Stomach (tissue), 9 donors: Measurements from ENCODE around the gene NDST1. TPM values are rescaled to one million over a fixed set of nuclear protein-coding genes. Genes with fewer than 3 reads are reported as not detected.

ENCODE experiments used
- DNase-seq, 2 donors: peaks; one replicate each; pipeline versions ENCODE4 v3.0.0 to v3.0.0-alpha.2; 2013 to 2019
- H3K27ac ChIP-seq, 5 donors: fragments of 200-600 bp in 4 of 5; sonication (generic) in 4 of 5; one replicate each; pipeline ENCODE4 v1.5.1; 2013 to 2019; ENCODE audit warnings: mild to moderate bottlenecking in 1 of 5, moderate library complexity in 1 of 5
- H3K27me3 ChIP-seq, 3 donors: fragments of 200-600 bp; sonication (generic); one replicate each; pipeline ENCODE4 v1.5.1; 2017 to 2019; ENCODE audit warnings: mixed run types in 1 of 3
- H3K36me3 ChIP-seq, 4 donors: fragments of 200-600 bp; sonication (generic); 1 replicate in 3 of 4; 2 replicates in 1 of 4; pipeline ENCODE4 v1.5.1; 2016 to 2019
- H3K4me1 ChIP-seq, 4 donors: fragments of 200-600 bp; sonication (generic); one replicate each; pipeline ENCODE4 v1.5.1; 2016 to 2019
- H3K4me3 ChIP-seq, 4 donors: fragments of 200-600 bp; sonication (generic) in 3 of 4; one replicate each; pipeline ENCODE4 v1.5.1; 2016 to 2019; ENCODE audit warnings: mild to moderate bottlenecking in 1 of 4
- H3K9me3 ChIP-seq, 4 donors: fragments of 200-600 bp; sonication (generic); one replicate each; pipeline ENCODE4 v1.5.1; 2016 to 2019
- CTCF ChIP-seq, 7 experiments: fragments of 450-650 bp in 4 of 7; fragments of 200-600 bp in 3 of 7; sonication (generic) in 3 of 7; IDR thresholded peaks; one replicate each; pipeline ENCODE4 v1.5.1; 2016 to 2019; ENCODE audit warnings: antibody characterized with exemption in 7 of 7, control low read depth in 2 of 7, mild to moderate bottlenecking in 1 of 7
- EP300 ChIP-seq: sonication (generic); formaldehyde crosslinking; IDR thresholded peaks from one replicate; pipeline ENCODE4 v1.6.1; 2017; ENCODE audit warnings: antibody characterized with exemption
- POLR2A ChIP-seq, 4 donors: fragments of 450-650 bp; IDR thresholded peaks; one replicate each; pipeline ENCODE4 v1.6.1; 2016; ENCODE audit warnings: antibody characterized with exemption in 4 of 4, control low read depth in 2 of 4, mild to moderate bottlenecking in 1 of 4, moderate library complexity in 1 of 4
- POLR2AphosphoS5 ChIP-seq, 3 donors: sonication (generic); formaldehyde crosslinking; IDR thresholded peaks; one replicate each; pipeline ENCODE4 v1.6.1; 2016; ENCODE audit warnings: antibody characterized with exemption in 3 of 3
- WGBS, 5 donors: extraction: QIAGEN DNeasy Blood & Tissue Kit in 3 of 5; methylation state at CpG; one replicate each; pipeline versions ENCODE4 v1.1.5 to v1.1.7; 2013 to 2018; 5-methylcytosine and 5-hydroxymethylcytosine counted together
- intact Hi-C: fragments of 100-400 bp; cut with DNase I; formaldehyde crosslinking; loops from one replicate; pipeline ENCODE4 v1.15.1; 2023; ENCODE audit warnings: low total_unique reads
- polyA plus RNA-seq, 3 donors: library from polyadenylated mRNA; stranded (reverse); fragments of 200-250 nt; gene quantifications; one replicate each; pipeline ENCODE4 v1.2.3, GENCODE V29; 2013
- total RNA-seq, 5 donors: library from RNA; depleted of rRNA; stranded (reverse); fragments of >200 nt; gene quantifications; one replicate each; pipeline versions ENCODE4 v1.1.0 to v1.2.3, GENCODE V29; 2014 to 2016
- donor health status: healthy with polysubstance abuse.
- donor health status: Bipolar disorder and iron deficiency.
- donor health status: healthy.

Gene NDST1
- total and polyA plus RNA-seq, 8 donors = 6.4 to 32.9 (median 15.9) TPM

GRCh38 chr5:150584556-150585335 lies 76.8 kb downstream of the NDST1 start:
- DNase-seq = peak in 1 of 2 donors; percentile 66
- no peaks in the 10 kb centered on the region for H3K27me3 ChIP-seq
- no peak overlapping the region for H3K4me3 ChIP-seq
- no peaks in the 10 kb centered on the region for H3K36me3 ChIP-seq
- no peak for TF ChIP-seq EP300
- no peak for TF ChIP-seq POLR2AphosphoS5 (IDR thresholded peaks at IDR 0.05)
- no peak for TF ChIP-seq POLR2A (IDR thresholded peaks at IDR 0.05)
- TF ChIP-seq CTCF (IDR thresholded peaks at IDR 0.05) = no peak
- H3K27ac ChIP-seq = peak overlapping the region in 1 of 5 donors; percentile 18
- no peaks in the 10 kb centered on the region for H3K9me3 ChIP-seq
- intact Hi-C loops = no loop called here
- WGBS, 5 donors = 67 to 79% (median 72%) methylated on average over 11 to 12 of the region's 12 CpGs
- peaks cover 10 to 30% (median 21%) of the 10 kb centered on the region in 4 donors for H3K4me1 ChIP-seq

GRCh38 chr5:150585781-150586341 lies 77.9 kb downstream of the NDST1 start:
- H3K9me3 ChIP-seq = no peaks in the 10 kb centered on the region
- TF ChIP-seq POLR2AphosphoS5 (IDR thresholded peaks at IDR 0.05) (no peak), POLR2A (IDR thresholded peaks at IDR 0.05) (no peak), EP300 (no peak), CTCF (IDR thresholded peaks at IDR 0.05) (no peak)
- peaks cover 19 to 42% (median 32%) of the 10 kb centered on the region in 4 donors for H3K4me1 ChIP-seq
- intact Hi-C loops = no loop called here
- WGBS, 5 donors = 29 to 62% (median 49%) methylated on average over 7 to 9 of the region's 9 CpGs
- H3K27ac ChIP-seq = peak overlapping the region in 2 of 5 donors; percentile 18 to 43
- peak overlapping the region in 1 of 4 donors; percentile 11 for H3K4me3 ChIP-seq
- DNase-seq = peak in 1 of 2 donors; percentile 66
- H3K27me3 ChIP-seq = no peaks in the 10 kb centered on the region
- H3K36me3 ChIP-seq = no peaks in the 10 kb centered on the region

GRCh38 chr5:150587016-150587415 lies 79.1 kb downstream of the NDST1 start:
- no peak overlapping the region for H3K27ac ChIP-seq
- H3K9me3 ChIP-seq = no peaks in the 10 kb centered on the region
- no peaks in the 10 kb centered on the region for H3K27me3 ChIP-seq
- DNase-seq = no peak
- no peaks in the 10 kb centered on the region for H3K36me3 ChIP-seq
- no peak overlapping the region for H3K4me3 ChIP-seq
- H3K4me1 ChIP-seq = peaks cover 26 to 50% (median 38%) of the 10 kb centered on the region in 4 donors
- TF ChIP-seq CTCF (IDR thresholded peaks at IDR 0.05) (no peak), POLR2A (IDR thresholded peaks at IDR 0.05) (no peak), EP300 (no peak), POLR2AphosphoS5 (IDR thresholded peaks at IDR 0.05) (no peak)
- intact Hi-C loops = no loop called here

GRCh38 chr5:150587856-150588595 lies 80.1 kb downstream of the NDST1 start:
- H3K4me3 ChIP-seq = no peak overlapping the region
- DNase-seq = no peak

More at GRCh38 chr5:150587856-150588595, 80.1 kb downstream of the NDST1 start:
- Histone ChIP-seq H3K27me3 (no peaks in the 10 kb centered on the region), H3K36me3 (no peaks in the 10 kb centered on the region), H3K4me1 (peaks cover 19 to 42% (median 31%) of the 10 kb centered on the region in 4 donors), H3K27ac (no peak overlapping the region), H3K9me3 (no peaks in the 10 kb centered on the region)
- TF ChIP-seq CTCF (IDR thresholded peaks at IDR 0.05) (no peak), POLR2AphosphoS5 (IDR thresholded peaks at IDR 0.05) (no peak), POLR2A (IDR thresholded peaks at IDR 0.05) (no peak), EP300 (no peak)
- intact Hi-C loops = no loop called here
- 46 to 62% (median 48%) methylated on average over 6 of the region's 6 CpGs for whole genome bisulfite sequencing, 5 donors
